ELF-1 (cell line): ENCODE data around the gene PWP2.
"Not testable (repeated sequence)": the region's sequence is repeated elsewhere in the genome, so short reads cannot be mapped to it uniquely, and the experiment has no call there.

Experiments
- DNase-seq: peaks from one replicate; pipeline ENCODE4 v3.0.0-alpha.2; 2016; ENCODE audit warnings: low read depth, low spot score

PWP2 gene

GRCh38 chr21:44138039-44138438, 30.8 kb downstream of the PWP2 start:
- DNase-seq: not testable (repeated sequence)

GRCh38 chr21:44139787-44140551, 32.8 kb downstream of the PWP2 start:
- DNase-seq: not testable (repeated sequence)

GRCh38 chr21:44140552-44140932, 33.3 kb downstream of the PWP2 start:
- not testable (repeated sequence) for DNase-seq

- DNase-seq: not testable (repeated sequence)
These were observed 35.3 kb downstream of the PWP2 start for GRCh38 chr21:44142470-44142869.

GRCh38 chr21:44143380-44143779, 36.2 kb downstream of the PWP2 start:
- DNase-seq: not testable (repeated sequence)

- DNase-seq: not testable (repeated sequence)
These were observed 36.8 kb downstream of the PWP2 start for GRCh38 chr21:44143996-44144395.

- DNase-seq: not testable (repeated sequence)
These were observed 37.8 kb downstream of the PWP2 start for GRCh38 chr21:44144784-44145602.

GRCh38 chr21:44145616-44146015, 38.4 kb downstream of the PWP2 start:
- not testable (repeated sequence) for DNase-seq

GRCh38 chr21:44147108-44147507, 39.9 kb downstream of the PWP2 start:
- not testable (repeated sequence) for DNase-seq

- not testable (repeated sequence) for DNase-seq
These were observed 43.1 kb downstream of the PWP2 start for GRCh38 chr21:44150255-44150654.

- not testable (repeated sequence) for DNase-seq
These were observed 46.2 kb downstream of the PWP2 start for GRCh38 chr21:44153214-44153888.

GRCh38 chr21:44153889-44154228, 46.7 kb downstream of the PWP2 start:
- not testable (repeated sequence) for DNase-seq

GRCh38 chr21:44154816-44155230, 47.6 kb downstream of the PWP2 start:
- not testable (repeated sequence) for DNase-seq

GRCh38 chr21:44155231-44155993, 48.2 kb downstream of the PWP2 start:
- not testable (repeated sequence) for DNase-seq

- not testable (repeated sequence) for DNase-seq
These were observed 48.8 kb downstream of the PWP2 start for GRCh38 chr21:44155994-44156380.

- not testable (repeated sequence) for DNase-seq
These were observed 50.4 kb downstream of the PWP2 start for GRCh38 chr21:44157439-44158081.

GRCh38 chr21:44158082-44158468, 50.9 kb downstream of the PWP2 start:
- not testable (repeated sequence) for DNase-seq

GRCh38 chr21:44159349-44160297, 52.4 kb downstream of the PWP2 start:
- DNase-seq: not testable (repeated sequence)

- DNase-seq: not testable (repeated sequence)
These were observed 53.1 kb downstream of the PWP2 start for GRCh38 chr21:44160298-44160672.

- DNase-seq: not testable (repeated sequence)
These were observed 53.6 kb downstream of the PWP2 start for GRCh38 chr21:44160821-44161220.
